ENCODE measurements around the gene MRPL12.

MRPL12 gene

DNA sequence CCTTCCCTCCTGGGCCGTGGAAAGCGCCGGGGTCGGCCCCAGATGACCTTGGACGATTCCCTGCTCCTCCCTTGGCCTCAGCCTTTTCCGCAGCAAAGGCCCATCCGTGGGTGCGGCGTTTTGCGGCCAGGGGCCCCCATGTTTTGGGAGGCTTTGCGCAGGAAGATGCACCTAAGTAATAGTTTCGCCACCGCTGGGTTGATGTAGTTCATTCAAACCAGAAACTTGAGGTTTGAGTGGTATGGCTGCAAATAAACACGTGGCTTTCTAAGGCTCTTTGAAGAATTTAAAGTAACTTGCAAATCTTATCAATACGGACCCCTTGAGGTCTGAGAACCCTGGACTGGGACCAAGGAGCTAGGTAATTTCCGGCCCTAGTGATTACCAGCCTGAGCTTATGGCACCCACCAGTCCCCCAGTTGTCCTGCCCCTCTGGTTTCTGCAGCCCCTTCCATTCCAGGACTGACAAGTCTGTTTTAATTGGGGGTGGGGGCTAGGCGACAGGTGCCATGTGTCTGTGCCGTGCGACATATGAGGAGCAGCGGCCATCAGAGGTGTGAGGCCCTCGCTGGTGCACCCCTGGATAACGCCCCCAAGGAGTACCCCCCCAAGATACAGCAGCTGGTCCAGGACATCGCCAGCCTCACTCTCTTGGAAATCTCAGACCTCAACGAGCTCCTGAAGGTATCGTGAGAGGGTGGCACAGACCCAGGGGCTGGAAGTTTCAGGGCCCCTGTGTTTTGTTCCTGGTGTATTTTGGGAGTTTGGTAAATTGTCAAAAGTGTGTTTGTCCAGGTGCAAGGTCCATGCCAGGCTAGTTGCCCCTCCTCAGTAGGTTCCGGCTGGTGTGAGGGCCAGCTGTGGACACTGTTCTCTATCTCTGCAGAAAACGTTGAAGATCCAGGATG, 834 bp downstream of the MRPL12 start:
- no peak for DNase-seq

GRCh38 chr17:81705518-81706231, 2.5 kb downstream of the MRPL12 start:
- no peak for DNase-seq

DNA sequence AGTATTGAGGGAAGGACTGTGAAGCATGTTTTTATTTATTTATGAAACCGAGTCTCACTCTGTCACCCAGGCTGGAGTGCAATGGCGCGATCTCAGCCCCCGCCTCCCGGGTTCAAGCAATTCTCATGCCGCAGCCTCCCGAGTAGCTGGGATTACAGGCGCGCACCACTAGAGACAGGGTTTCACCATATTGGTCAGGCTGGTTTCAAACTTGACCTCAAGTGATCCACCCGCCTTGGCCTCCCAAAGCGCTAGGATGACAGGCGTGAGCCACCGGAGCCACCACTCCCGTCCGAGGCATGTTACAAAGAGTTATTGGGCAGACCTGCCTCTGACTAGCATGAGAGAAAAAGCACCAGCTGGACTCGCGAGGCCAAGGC, 3.1 kb downstream of the MRPL12 start:
- DNase-seq, result no peak

- DNase-seq, result no peak
Observed at GRCh38 chr17:81706757-81707624, 3.8 kb downstream of the MRPL12 start.

DNA sequence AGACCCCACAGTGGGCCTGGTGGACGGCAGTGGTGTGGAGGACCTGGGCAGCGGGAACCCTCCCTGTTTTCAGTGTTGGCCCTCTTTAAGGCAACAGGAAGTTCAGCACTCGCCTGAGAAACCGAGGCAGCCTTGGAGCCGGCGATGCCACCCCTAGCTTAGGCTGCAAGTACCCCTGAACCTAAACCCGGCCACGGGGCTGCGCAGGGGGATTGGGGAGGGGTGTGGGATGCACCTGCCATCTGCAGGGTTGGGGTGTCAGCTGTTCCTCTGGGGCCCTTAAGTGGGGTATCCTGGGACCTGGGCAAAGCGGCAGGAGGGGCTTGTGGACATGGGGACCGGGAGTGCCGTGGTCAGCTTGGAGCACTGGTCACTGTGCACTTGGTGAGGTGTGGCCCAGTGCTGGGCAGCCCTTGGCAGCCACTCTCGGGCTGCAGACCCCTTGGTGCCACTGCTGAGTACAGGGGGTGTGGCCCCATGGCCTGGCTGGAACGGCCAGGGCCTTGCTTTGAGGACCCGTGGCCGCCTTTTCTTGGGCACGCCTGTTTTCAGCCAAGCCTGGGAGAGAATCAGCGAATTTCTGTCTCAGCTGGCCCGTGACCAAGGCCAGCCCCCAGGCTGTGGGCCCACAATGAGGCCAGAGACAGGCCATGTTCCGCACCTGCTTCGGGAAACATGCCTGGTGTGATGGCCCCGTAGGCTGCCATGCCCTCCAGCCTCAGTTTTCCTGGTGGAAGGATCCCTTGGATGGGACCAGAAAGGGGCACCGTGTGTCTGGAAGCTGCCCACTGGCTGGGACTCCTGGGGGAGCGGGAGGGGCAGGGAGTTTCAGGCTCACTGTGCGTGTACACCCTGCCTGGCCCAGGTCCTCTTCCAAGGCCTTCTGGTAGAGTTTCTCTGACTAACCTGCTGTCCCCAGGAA, 4.8 kb downstream of the MRPL12 start:
- no peak for DNase-seq

DNA sequence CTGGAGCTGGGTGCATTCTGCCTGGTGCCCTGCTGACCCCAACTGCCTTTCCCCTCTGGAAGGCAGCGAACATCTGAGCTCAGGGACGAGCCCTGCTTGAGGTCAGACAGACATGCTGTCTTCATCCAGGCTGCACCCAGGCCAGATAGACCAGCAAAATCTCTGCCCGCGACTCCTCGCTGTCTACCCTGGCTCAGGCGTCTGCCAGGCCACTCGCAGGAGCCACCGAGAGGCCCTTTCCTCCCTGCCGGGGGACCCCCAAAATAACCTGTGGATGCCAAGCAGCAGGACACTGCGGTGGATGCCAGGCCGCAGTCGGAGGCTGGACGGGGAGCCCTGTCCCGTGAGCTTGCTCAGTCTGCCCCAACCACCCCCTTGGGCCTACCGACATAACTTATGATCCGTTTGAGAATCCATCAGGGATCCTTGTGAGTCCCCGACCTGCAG, 5.6 kb downstream of the MRPL12 start:
- DNase-seq, result no peak

GRCh38 chr17:81710514-81711308, 7.5 kb downstream of the MRPL12 start:
- no peak for DNase-seq

DNA sequence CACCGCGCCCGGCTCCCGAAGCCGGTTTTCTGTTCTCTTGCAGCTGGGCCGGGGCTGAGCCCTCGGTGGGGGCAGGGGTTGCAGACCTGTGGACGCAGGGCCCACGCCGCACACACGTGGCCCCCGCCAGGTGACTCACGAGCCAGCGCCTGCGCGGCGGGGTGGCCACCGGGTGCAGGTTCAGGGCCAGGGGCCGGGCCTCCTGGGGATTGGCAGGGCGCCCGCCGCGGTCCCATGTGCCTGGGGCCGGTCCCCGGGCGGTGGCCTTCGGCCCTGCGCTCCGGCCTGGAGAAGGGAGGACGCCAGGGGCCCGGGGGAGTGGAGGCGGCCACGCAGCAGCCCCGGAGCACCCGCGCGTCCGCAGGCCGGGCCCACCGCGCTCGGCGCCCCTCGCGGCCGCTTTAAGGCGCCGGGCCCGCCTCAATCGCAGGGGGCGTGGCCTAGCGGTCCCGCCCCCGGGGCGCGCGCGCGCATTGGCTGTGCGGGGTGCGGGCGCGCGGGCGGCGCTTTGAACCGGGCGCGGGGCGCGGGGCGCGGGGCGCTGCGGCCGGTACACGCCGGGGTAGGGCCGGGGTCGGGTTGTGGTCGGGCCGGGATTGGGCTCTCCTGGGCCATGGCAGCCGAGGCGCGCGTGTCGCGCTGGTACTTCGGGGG, 8.8 kb downstream of the MRPL12 start, which contains the start of gene SLC25A10:
SLC25A10 (plus strand) TSS at position 471 of the 654 bp plus-strand sequence; CDS start at position 614, 143 bp downstream.
- DNase-seq, result peak; percentile 65

DNA sequence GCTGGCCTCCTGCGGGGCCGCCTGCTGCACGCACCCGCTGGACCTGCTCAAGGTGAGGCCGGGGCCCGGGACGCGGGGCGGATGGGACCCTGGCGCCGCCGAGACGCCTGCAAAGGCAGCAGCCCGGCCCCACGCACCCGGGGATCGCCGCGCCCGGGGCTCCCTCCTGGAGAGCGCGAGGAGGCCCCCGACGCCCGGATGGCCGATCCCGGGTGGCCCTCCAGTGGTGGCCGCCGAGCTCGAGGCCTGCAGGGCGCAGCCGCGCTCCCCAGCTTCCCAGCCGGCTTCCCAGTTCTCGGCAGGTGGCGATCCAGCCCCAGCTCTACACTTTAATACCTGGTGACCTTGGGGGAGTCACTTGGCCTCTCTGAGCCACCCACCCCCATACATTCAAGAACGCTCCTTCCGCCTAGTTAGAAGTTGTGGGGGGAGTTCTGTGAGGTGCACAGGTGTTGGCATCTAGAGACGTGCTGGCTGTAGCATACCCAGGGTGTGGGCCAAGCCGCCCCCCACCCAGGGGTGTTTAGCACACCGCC, 9.4 kb downstream of the MRPL12 start:
- no peak for DNase-seq

DNA sequence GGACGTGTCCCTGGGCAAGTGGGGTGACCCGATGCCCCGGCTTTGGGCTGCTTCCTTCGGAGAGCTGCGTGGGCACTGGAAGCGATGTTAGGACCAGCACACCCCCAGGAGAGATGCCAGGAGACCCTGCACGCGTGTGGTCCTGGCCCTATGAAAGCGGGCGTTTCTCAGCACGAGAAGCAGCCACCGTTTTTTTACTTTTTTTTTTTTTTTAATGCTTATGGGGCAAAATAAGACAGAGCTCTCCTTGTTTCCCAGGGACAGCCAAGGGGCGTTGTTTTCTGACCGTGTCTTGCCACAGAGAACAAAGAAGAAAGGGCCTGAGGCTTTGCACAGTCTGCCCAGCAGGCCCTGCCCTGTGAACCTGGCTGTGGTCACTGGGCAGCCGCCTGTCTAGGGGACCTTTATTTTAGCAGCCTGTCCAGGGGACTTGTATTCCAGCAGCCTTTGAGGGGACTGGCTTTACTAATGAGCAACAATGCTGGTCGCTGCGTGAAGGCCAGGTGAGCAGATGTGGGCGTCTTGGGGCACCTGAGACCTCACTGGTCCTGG, 9.9 kb downstream of the MRPL12 start:
- DNase-seq, result no peak

- no peak for DNase-seq
Observed at GRCh38 chr17:81713556-81714411, 10.6 kb downstream of the MRPL12 start.

GRCh38 chr17:81714412-81715106, 11.4 kb downstream of the MRPL12 start:
- no peak for DNase-seq

- no peak for DNase-seq
Observed at GRCh38 chr17:81715107-81715871, 12.1 kb downstream of the MRPL12 start.

GRCh38 chr17:81715872-81716673, 12.9 kb downstream of the MRPL12 start:
- DNase-seq, result no peak

DNA sequence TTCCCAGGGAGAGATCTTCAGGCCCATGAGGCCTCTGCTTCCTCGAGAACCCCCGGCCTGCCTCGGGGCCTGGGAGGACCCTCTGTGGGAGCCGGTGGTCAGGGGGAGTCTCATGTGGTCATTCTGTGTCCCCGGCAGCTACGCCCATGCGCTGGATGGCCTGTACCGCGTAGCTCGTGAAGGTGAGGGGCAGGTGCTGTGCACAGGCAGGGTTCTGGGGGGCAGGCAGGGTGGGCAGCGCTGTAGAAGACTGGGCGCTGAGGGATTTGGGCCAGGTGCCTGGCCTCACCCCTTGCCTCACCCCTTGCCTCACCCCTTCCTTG, 13.5 kb downstream of the MRPL12 start:
- no peak for DNase-seq

DNA sequence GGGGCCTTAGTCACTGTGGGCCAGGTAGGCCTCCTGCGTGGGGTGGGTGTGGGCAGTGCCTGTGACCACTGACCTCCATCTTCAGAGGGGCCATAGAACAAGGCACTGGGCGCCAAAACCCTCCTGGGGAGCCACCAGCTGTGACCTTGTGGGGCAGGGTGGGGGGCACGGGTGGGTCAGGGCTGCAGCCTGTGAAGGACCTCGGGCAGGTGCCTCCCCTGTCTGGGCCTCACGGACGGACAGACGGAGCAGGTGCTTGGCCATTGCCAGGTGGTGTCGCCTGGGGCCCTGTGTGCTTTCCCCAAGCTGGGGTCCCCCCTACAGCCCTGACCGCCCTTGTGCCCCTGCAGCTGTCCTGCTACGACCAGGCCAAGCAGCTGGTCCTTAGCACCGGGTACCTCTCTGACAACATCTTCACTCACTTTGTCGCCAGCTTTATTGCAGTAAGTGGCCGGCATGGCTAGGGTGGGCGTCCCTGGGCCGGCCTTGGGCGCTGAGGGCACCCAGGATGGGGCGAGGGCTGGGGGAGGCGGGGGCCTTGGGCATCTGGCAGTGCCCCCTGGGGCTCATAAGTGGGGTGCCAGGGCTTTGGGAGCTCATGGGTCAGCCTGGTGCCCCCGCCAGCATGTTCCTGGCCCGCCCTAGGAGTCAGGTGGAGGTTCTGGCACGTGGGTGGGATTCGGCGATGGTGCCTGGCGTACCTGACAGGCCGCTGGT, 14.0 kb downstream of the MRPL12 start:
- no peak for DNase-seq

Measured in T-helper 9 cell (primary cell).